Measurements from ENCODE around the gene PNKD. TPM values are rescaled to one million over a fixed set of nuclear protein-coding genes. Genes with fewer than 3 reads are reported as not detected.

PNKD gene
- total and polyA plus RNA-seq, 2 experiments from 2014 or later, result 48.7 to 145 TPM

GRCh38 chr2:218296847-218297246, 26.5 kb downstream of the PNKD start:
- TF ChIP-seq EZH2 (IDR thresholded peaks at IDR 0.05; ENCODE audit: borderline replicate concordance) (no peak), EZH2phosphoT487 (IDR thresholded peaks at IDR 0.05; ENCODE audit: low read depth, severe bottlenecking, unreplicated experiment) (no peak), CTCF (IDR thresholded peaks at IDR 0.05; ENCODE audit: poor library complexity) (no peak)
- Histone ChIP-seq H3K9me2 (replicated peaks; ENCODE audit: insufficient read depth) (no peaks in the 10 kb centered on the region), H3K4me3 (no peak overlapping the region), H3K79me2 (peaks cover 9% of the 10 kb centered on the region), H3K4me2 (no peak overlapping the region), H2AFZ (no peak overlapping the region), H3K9me3 (ENCODE audit: low read depth) (no peaks in the 10 kb centered on the region), H3K27ac (peak overlapping the region; percentile 93), H3K36me3 (replicated peaks; ENCODE audit: insufficient read depth, low read depth) (no peaks in the 10 kb centered on the region), H3K27me3 (no peaks in the 10 kb centered on the region), H3K4me1 (ENCODE audit: insufficient read depth) (peaks cover 28% of the 10 kb centered on the region), H4K20me1 (ENCODE audit: insufficient read depth, poor library complexity, severe bottlenecking) (no peaks in the 10 kb centered on the region)
- DNase-seq (ENCODE audit: low spot score), result no peak
- 89% methylated on average over 7 of the region's 7 CpGs for WGBS (ENCODE audit: low lambda C conversion rate, missing lambda C conversion rate)

GRCh38 chr2:218298314-218298875, 28.1 kb downstream of the PNKD start:
- DNase-seq (ENCODE audit: low spot score), result no peak
- Histone ChIP-seq H3K36me3 (replicated peaks; ENCODE audit: insufficient read depth, low read depth) (no peaks in the 10 kb centered on the region), H3K9me2 (replicated peaks; ENCODE audit: insufficient read depth) (no peaks in the 10 kb centered on the region), H3K9me3 (ENCODE audit: low read depth) (no peaks in the 10 kb centered on the region), H3K27me3 (no peaks in the 10 kb centered on the region), H3K4me3 (no peak overlapping the region), H3K79me2 (no peaks in the 10 kb centered on the region), H3K4me2 (no peak overlapping the region), H4K20me1 (ENCODE audit: insufficient read depth, poor library complexity, severe bottlenecking) (no peaks in the 10 kb centered on the region), H3K27ac (no peak overlapping the region), H3K4me1 (ENCODE audit: insufficient read depth) (peaks cover 23% of the 10 kb centered on the region), H2AFZ (no peak overlapping the region)
- WGBS (ENCODE audit: low lambda C conversion rate, missing lambda C conversion rate), result 79% methylated on average over 6 of the region's 6 CpGs
- TF ChIP-seq EZH2phosphoT487 (IDR thresholded peaks at IDR 0.05; ENCODE audit: low read depth, severe bottlenecking, unreplicated experiment) (no peak), CTCF (IDR thresholded peaks at IDR 0.05; ENCODE audit: poor library complexity) (no peak), EZH2 (IDR thresholded peaks at IDR 0.05; ENCODE audit: borderline replicate concordance) (no peak)

- H2AFZ ChIP-seq, result no peak overlapping the region
- peaks cover 7% of the 10 kb centered on the region for H3K4me1 ChIP-seq (ENCODE audit: insufficient read depth)
- no peak for DNase-seq (ENCODE audit: low spot score)
- no peaks in the 10 kb centered on the region for H3K9me3 ChIP-seq (ENCODE audit: low read depth)
- no peak overlapping the region for H3K27ac ChIP-seq
- H3K9me2 ChIP-seq (replicated peaks; ENCODE audit: insufficient read depth), result no peaks in the 10 kb centered on the region
- no peak overlapping the region for H3K4me3 ChIP-seq
- H4K20me1 ChIP-seq (ENCODE audit: insufficient read depth, poor library complexity, severe bottlenecking), result no peaks in the 10 kb centered on the region
- no peak for TF ChIP-seq EZH2phosphoT487 (IDR thresholded peaks at IDR 0.05; ENCODE audit: low read depth, severe bottlenecking, unreplicated experiment)
- TF ChIP-seq EZH2 (IDR thresholded peaks at IDR 0.05; ENCODE audit: borderline replicate concordance), result no peak
- no peak for TF ChIP-seq CTCF (IDR thresholded peaks at IDR 0.05; ENCODE audit: poor library complexity)
- H3K4me2 ChIP-seq, result no peak overlapping the region
- H3K36me3 ChIP-seq (replicated peaks; ENCODE audit: insufficient read depth, low read depth), result no peaks in the 10 kb centered on the region
- no peaks in the 10 kb centered on the region for H3K79me2 ChIP-seq
- WGBS (ENCODE audit: low lambda C conversion rate, missing lambda C conversion rate), result 90% methylated on average over 4 of the region's 4 CpGs
- no peaks in the 10 kb centered on the region for H3K27me3 ChIP-seq
Measured at GRCh38 chr2:218300141-218300540, 29.8 kb downstream of the PNKD start.

All from hepatocyte (in vitro differentiated cells).